Measurements from ENCODE around the gene LNX1. TPM values are rescaled to one million over a fixed set of nuclear protein-coding genes. Genes with fewer than 3 reads are reported as not detected.

The LNX1 gene
- polyA plus RNA-seq, 1 donor (not counting 4 experiments of a cell fraction or from before 2014, with no cell fraction given), result 0.22 TPM

GRCh38 chr4:53477636-53478035 is 113.7 kb downstream of the LNX1 start:
- H3K4me1 ChIP-seq (ENCODE audit: control insufficient read depth, extremely low read depth, insufficient read depth, low read length), result peaks cover 38% of the 10 kb centered on the region
- H3K27me3 ChIP-seq (ENCODE audit: control insufficient read depth, extremely low read depth, insufficient read depth, low read length), result no peaks in the 10 kb centered on the region
- TF ChIP-seq EZH2 (IDR thresholded peaks at IDR 0.05; ENCODE audit: low read length), result no peak
- no peak for TF ChIP-seq CTCF (optimal IDR thresholded peaks at IDR 0.05 in 1 of 3, IDR thresholded peaks at IDR 0.05 in 1 of 3, conservative IDR thresholded peaks at IDR 0.05 in 1 of 3; ENCODE audit: extremely low read depth in 1 of 3, insufficient read depth in 2 of 3, low read length in 3 of 3)
- H3K4me3 ChIP-seq (ENCODE audit: control insufficient read depth in 2 of 3, extremely low read depth in 1 of 3, insufficient read depth in 2 of 3, low read depth in 1 of 3, low read length in 3 of 3), result no peak overlapping the region
- peak overlapping the region; percentile 74 for H3K27ac ChIP-seq (ENCODE audit: control insufficient read depth, insufficient read depth, low read length)
- no peak for DNase-seq (ENCODE audit: low read depth, low spot score)
- peak overlapping the region; percentile 79 for H3K4me2 ChIP-seq (ENCODE audit: control insufficient read depth, extremely low read depth, insufficient read depth, low read depth, low read length)
- H4K20me1 ChIP-seq (ENCODE audit: control insufficient read depth, extremely low read depth, insufficient read depth, low read length), result no peaks in the 10 kb centered on the region
- no peaks in the 10 kb centered on the region for H3K79me2 ChIP-seq (ENCODE audit: control insufficient read depth, insufficient read depth, low read length)
- no peak for FAIRE-seq
- no peaks in the 10 kb centered on the region for H3K36me3 ChIP-seq (ENCODE audit: control insufficient read depth in 2 of 2, extremely low read depth in 1 of 2, insufficient read depth in 2 of 2, low read length in 2 of 2)
- dilution Hi-C loops (cut with MboI; ENCODE audit: extremely low pct_ligation_motif_present, low sequenced_read_pairs), result no loop called here
- no peak overlapping the region for H2AFZ ChIP-seq (ENCODE audit: control insufficient read depth, low read length)
- H3K9me3 ChIP-seq (ENCODE audit: control insufficient read depth, low read depth, low read length), result no peaks in the 10 kb centered on the region
- H3K9me1 ChIP-seq (ENCODE audit: control insufficient read depth, extremely low read depth, insufficient read depth, low read length), result no peaks in the 10 kb centered on the region
- H3K9ac ChIP-seq (ENCODE audit: control insufficient read depth, extremely low read depth, insufficient read depth, low read length), result peak overlapping the region; percentile 52

- H3K9ac ChIP-seq (ENCODE audit: control insufficient read depth, extremely low read depth, insufficient read depth, low read length), result peak overlapping the region; percentile 52
- peaks cover 38% of the 10 kb centered on the region for H3K4me1 ChIP-seq (ENCODE audit: control insufficient read depth, extremely low read depth, insufficient read depth, low read length)
- FAIRE-seq (no peak), DNase-seq (ENCODE audit: low read depth, low spot score) (peak; percentile 13)
- H3K36me3 ChIP-seq (ENCODE audit: control insufficient read depth in 2 of 2, extremely low read depth in 1 of 2, insufficient read depth in 2 of 2, low read length in 2 of 2), result no peaks in the 10 kb centered on the region
- H2AFZ ChIP-seq (ENCODE audit: control insufficient read depth, low read length), result peak overlapping the region; percentile 86
- TF ChIP-seq CTCF (optimal IDR thresholded peaks at IDR 0.05 in 1 of 3, IDR thresholded peaks at IDR 0.05 in 1 of 3, conservative IDR thresholded peaks at IDR 0.05 in 1 of 3; ENCODE audit: extremely low read depth in 1 of 3, insufficient read depth in 2 of 3, low read length in 3 of 3), result no peak
- TF ChIP-seq EZH2 (IDR thresholded peaks at IDR 0.05; ENCODE audit: low read length), result no peak
- peak overlapping the region in 2 of 3 experiments; percentile 40 to 43 for H3K4me3 ChIP-seq (ENCODE audit: control insufficient read depth in 2 of 3, extremely low read depth in 1 of 3, insufficient read depth in 2 of 3, low read depth in 1 of 3, low read length in 3 of 3)
- dilution Hi-C loops (cut with MboI; ENCODE audit: extremely low pct_ligation_motif_present, low sequenced_read_pairs), result no loop called here
- H3K27me3 ChIP-seq (ENCODE audit: control insufficient read depth, extremely low read depth, insufficient read depth, low read length), result no peaks in the 10 kb centered on the region
- H3K79me2 ChIP-seq (ENCODE audit: control insufficient read depth, insufficient read depth, low read length), result no peaks in the 10 kb centered on the region
- no peaks in the 10 kb centered on the region for H3K9me1 ChIP-seq (ENCODE audit: control insufficient read depth, extremely low read depth, insufficient read depth, low read length)
- no peaks in the 10 kb centered on the region for H4K20me1 ChIP-seq (ENCODE audit: control insufficient read depth, extremely low read depth, insufficient read depth, low read length)
- H3K4me2 ChIP-seq (ENCODE audit: control insufficient read depth, extremely low read depth, insufficient read depth, low read depth, low read length), result peak overlapping the region; percentile 79
- H3K27ac ChIP-seq (ENCODE audit: control insufficient read depth, insufficient read depth, low read length), result peak overlapping the region; percentile 74
- no peaks in the 10 kb centered on the region for H3K9me3 ChIP-seq (ENCODE audit: control insufficient read depth, low read depth, low read length)
Measured at GRCh38 chr4:53477038-53477565, 114.2 kb downstream of the LNX1 start.
